Adrenal gland (tissue), 5 donors: ENCODE measurements around the gene TLCD4.

ENCODE experiments used
- POLR2A ChIP-seq, 2 donors: fragments of 450-650 bp; IDR thresholded peaks; one replicate each; pipeline ENCODE4 v1.6.1; 2017; ENCODE audit warnings: antibody characterized with exemption in 2 of 2, mild to moderate bottlenecking in 2 of 2, moderate library complexity in 1 of 2
- TF ChIP-seq, protein P1 (sequence below), 6 experiments: fragments of 450-650 bp in 4 of 6; fragments of 200-600 bp in 2 of 6; sonication (generic) in 1 of 6; IDR thresholded peaks; 1 replicate in 5 of 6; 2 replicates in 1 of 6; pipeline versions ENCODE4 v1.5.1 to v1.8.0; 2016 to 2021; ENCODE audit warnings: antibody characterized with exemption in 6 of 6, mild to moderate bottlenecking in 2 of 6, moderate library complexity in 1 of 6
- donor health status: DM: no; HTN: no; CAD: no.

DNA sequence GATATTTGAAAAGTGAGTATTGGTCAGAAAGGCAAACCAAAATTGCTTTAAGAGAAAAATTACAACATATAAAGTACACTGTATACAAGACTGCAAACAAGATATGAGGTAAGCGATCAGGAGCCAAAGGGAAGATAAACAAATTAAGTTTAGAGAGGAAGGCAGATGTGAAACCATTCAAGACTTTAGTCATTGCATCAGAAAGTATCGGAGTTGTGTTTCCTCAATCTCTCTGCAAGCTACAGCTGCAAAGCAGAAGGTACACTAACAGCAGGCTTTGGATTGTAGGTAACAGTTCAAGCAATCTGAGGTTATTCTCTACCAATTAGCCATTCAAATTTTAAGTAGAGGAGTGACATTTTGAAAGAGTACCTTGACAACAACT, 21.3 kb upstream of the TLCD4 start:
- TF ChIP-seq, protein P1, sequence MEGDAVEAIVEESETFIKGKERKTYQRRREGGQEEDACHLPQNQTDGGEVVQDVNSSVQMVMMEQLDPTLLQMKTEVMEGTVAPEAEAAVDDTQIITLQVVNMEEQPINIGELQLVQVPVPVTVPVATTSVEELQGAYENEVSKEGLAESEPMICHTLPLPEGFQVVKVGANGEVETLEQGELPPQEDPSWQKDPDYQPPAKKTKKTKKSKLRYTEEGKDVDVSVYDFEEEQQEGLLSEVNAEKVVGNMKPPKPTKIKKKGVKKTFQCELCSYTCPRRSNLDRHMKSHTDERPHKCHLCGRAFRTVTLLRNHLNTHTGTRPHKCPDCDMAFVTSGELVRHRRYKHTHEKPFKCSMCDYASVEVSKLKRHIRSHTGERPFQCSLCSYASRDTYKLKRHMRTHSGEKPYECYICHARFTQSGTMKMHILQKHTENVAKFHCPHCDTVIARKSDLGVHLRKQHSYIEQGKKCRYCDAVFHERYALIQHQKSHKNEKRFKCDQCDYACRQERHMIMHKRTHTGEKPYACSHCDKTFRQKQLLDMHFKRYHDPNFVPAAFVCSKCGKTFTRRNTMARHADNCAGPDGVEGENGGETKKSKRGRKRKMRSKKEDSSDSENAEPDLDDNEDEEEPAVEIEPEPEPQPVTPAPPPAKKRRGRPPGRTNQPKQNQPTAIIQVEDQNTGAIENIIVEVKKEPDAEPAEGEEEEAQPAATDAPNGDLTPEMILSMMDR (IDR thresholded peaks at IDR 0.05): no peak
- TF ChIP-seq POLR2A (IDR thresholded peaks at IDR 0.05): no peak
